B cell (primary cell): Measurements from ENCODE around the gene RIPOR1. TPM values are rescaled to one million over a fixed set of nuclear protein-coding genes. Genes with fewer than 3 reads are reported as not detected.

Experiments used
- ATAC-seq: fragments of 200-7000 bp; cut with Tn5 transposase; one replicate; pipeline ENCODE4 v1.10.0; 2021; ENCODE audit warnings: low read depth, mild to moderate bottlenecking, moderate number of reproducible peaks, moderate library complexity
- CTCF ChIA-PET: fragments of 350-600 bp; sonication (Branson Sonifier 250); formaldehyde crosslinking; loops from one replicate; lab custom pipeline; 2021; ENCODE audit warnings: antibody characterized with exemption, inconsistent platforms; lab: Charles Lee
- POLR2A ChIA-PET: fragments of 350-600 bp; sonication (Branson Sonifier 250); formaldehyde crosslinking; loops from one replicate; lab custom pipeline; 2021; ENCODE audit warnings: antibody characterized with exemption; lab: Charles Lee
- DNase-seq: peaks from one replicate; pipeline ENCODE4 v3.0.0; 2013
- H2AFZ ChIP-seq: 2 replicates; pipeline ENCODE4 v1.6.1; 2012; ENCODE audit warnings: mild to moderate bottlenecking, low read depth, low read length; ENCODE audit not compliant: insufficient read depth, poor library complexity, severe bottlenecking
- H3K27ac ChIP-seq, 2 donors: 1 replicate in 1 of 2; 2 replicates in 1 of 2; pipeline ENCODE4 v1.5.1; 2012 to 2013; ENCODE audit warnings: low read length in 2 of 2, mild to moderate bottlenecking in 2 of 2, moderate library complexity in 1 of 2
- H3K27me3 ChIP-seq, 4 experiments: fragments of 200-600 bp in 1 of 4; sonication (generic) in 1 of 4; replicated peaks in 1 of 4; 1 replicate in 2 of 4; 2 replicates in 2 of 4; pipeline versions ENCODE4 v1.6.1 to v1.7.0; 2013 to 2016; ENCODE audit warnings: low read length in 3 of 4, mild to moderate bottlenecking in 2 of 4, mixed read lengths in 1 of 4, moderate library complexity in 1 of 4; ENCODE audit not compliant: insufficient read depth in 4 of 4, control insufficient read depth in 3 of 4; ENCODE audit errors: control extremely low read depth in 1 of 4
- H3K36me3 ChIP-seq, 2 experiments: replicated peaks in 1 of 2; 1 replicate in 1 of 2; 2 replicates in 1 of 2; pipeline versions ENCODE4 v1.6.1 to v1.7.1; 2013; ENCODE audit warnings: low read length in 1 of 2; ENCODE audit not compliant: insufficient read depth in 2 of 2, control insufficient read depth in 1 of 2; ENCODE audit errors: control extremely low read depth in 1 of 2, extremely low read depth in 1 of 2
- H3K4me1 ChIP-seq, 2 donors: fragments of 200-600 bp in 1 of 2; sonication (generic) in 1 of 2; 1 replicate in 1 of 2; 2 replicates in 1 of 2; pipeline versions ENCODE4 v1.5.1 to v1.6.1; 2013 to 2017; ENCODE audit warnings: low read length in 2 of 2; ENCODE audit not compliant: control insufficient read depth in 2 of 2, insufficient read depth in 2 of 2
- H3K4me2 ChIP-seq: replicated peaks from 2 replicates; pipeline ENCODE3; 2012; ENCODE audit warnings: mild to moderate bottlenecking, low read depth, low read length; ENCODE audit not compliant: poor library complexity, severe bottlenecking
- H3K4me3 ChIP-seq, 5 experiments: fragments of 200-600 bp in 1 of 5; sonication (generic) in 1 of 5; 1 replicate in 3 of 5; 2 replicates in 2 of 5; pipeline versions ENCODE4 v1.5.1 to v1.7.0; 2011 to 2016; ENCODE audit warnings: low read length in 4 of 5, mild to moderate bottlenecking in 4 of 5, low read depth in 2 of 5, control low read depth in 1 of 5, moderate library complexity in 1 of 5; ENCODE audit not compliant: insufficient read depth in 1 of 5; ENCODE audit errors: control extremely low read depth in 1 of 5, extremely low read depth in 1 of 5
- H3K79me2 ChIP-seq: fragments of 200-600 bp; sonication (generic); one replicate; pipeline ENCODE4 v1.6.0; 2016; ENCODE audit warnings: low read length; ENCODE audit not compliant: control insufficient read depth, insufficient read depth
- H3K9ac ChIP-seq: fragments of 200-600 bp; sonication (generic); 2 replicates; pipeline ENCODE4 v1.6.1; 2017; ENCODE audit warnings: mild to moderate bottlenecking, low read length, moderate library complexity
- H3K9me3 ChIP-seq, 3 donors: one replicate each; pipeline versions ENCODE4 v1.6.1 to v1.7.1; 2013; ENCODE audit warnings: low read length in 2 of 3; ENCODE audit not compliant: control insufficient read depth in 2 of 3, insufficient read depth in 1 of 3; ENCODE audit errors: control extremely low read depth in 1 of 3
- H4K20me1 ChIP-seq: 2 replicates; pipeline ENCODE4 v1.6.0; 2012; ENCODE audit warnings: mild to moderate bottlenecking, low read length; ENCODE audit not compliant: insufficient read depth, control insufficient read depth, poor library complexity, severe bottlenecking
- H3K27ac Mint-ChIP-seq: one replicate; pipeline ENCODE4 v1.8.0; 2021; ENCODE audit warnings: mixed read lengths
- H3K27me3 Mint-ChIP-seq: one replicate; pipeline ENCODE4 v1.8.0; 2021; ENCODE audit warnings: mixed read lengths
- H3K4me1 Mint-ChIP-seq: one replicate; pipeline ENCODE4 v1.8.0; 2021; ENCODE audit warnings: mixed read lengths
- H3K4me3 Mint-ChIP-seq: one replicate; pipeline ENCODE4 v1.8.0; 2021; ENCODE audit warnings: mixed read lengths
- H3K9me3 Mint-ChIP-seq: one replicate; pipeline ENCODE4 v1.8.0; 2022; ENCODE audit warnings: mixed read lengths; ENCODE audit not compliant: insufficient read depth
- EZH2 ChIP-seq: IDR thresholded peaks from 2 replicates; pipeline ENCODE4 v1.6.1; 2012; ENCODE audit warnings: borderline replicate concordance, low read depth, mild to moderate bottlenecking, moderate library complexity, low read length; ENCODE audit not compliant: insufficient read depth, poor library complexity, severe bottlenecking
- WGBS: methylation state at CpG from one replicate; pipeline ENCODE4 v1.1.5; 2013; ENCODE audit warnings: missing lambda C conversion rate; ENCODE audit not compliant: insufficient coverage; 5-methylcytosine and 5-hydroxymethylcytosine counted together
- intact Hi-C: fragments of 100-400 bp; cut with micrococcal nuclease; formaldehyde crosslinking; loops from one replicate; pipeline ENCODE4 v1.10.0; 2022
- polyA plus RNA-seq: library from polyadenylated mRNA; depleted of rRNA; stranded (reverse); fragments of >200 nt; gene quantifications from 2 replicates; pipeline ENCODE4 v1.2.3, GENCODE V29; 2012
- total RNA-seq, 2 donors: library from RNA; stranded (reverse); fragments of 120-200 nt in 1 of 2; gene quantifications; 1 replicate in 1 of 2; 2 replicates in 1 of 2; pipeline versions ENCODE4 v1.2.3 to v1.2.4, GENCODE V29; 2013 to 2022
- TF ChIP-seq, protein P1 (sequence below): fragments of 200-600 bp; IDR thresholded peaks from one replicate; pipeline ENCODE4 v1.8.0; 2022; ENCODE audit warnings: antibody characterized with exemption, mild to moderate bottlenecking

Gene RIPOR1
- total and polyA plus RNA-seq, 2 donors (not counting 1 experiment from before 2014, with no cell fraction given), result 124 to 363 TPM

DNA sequence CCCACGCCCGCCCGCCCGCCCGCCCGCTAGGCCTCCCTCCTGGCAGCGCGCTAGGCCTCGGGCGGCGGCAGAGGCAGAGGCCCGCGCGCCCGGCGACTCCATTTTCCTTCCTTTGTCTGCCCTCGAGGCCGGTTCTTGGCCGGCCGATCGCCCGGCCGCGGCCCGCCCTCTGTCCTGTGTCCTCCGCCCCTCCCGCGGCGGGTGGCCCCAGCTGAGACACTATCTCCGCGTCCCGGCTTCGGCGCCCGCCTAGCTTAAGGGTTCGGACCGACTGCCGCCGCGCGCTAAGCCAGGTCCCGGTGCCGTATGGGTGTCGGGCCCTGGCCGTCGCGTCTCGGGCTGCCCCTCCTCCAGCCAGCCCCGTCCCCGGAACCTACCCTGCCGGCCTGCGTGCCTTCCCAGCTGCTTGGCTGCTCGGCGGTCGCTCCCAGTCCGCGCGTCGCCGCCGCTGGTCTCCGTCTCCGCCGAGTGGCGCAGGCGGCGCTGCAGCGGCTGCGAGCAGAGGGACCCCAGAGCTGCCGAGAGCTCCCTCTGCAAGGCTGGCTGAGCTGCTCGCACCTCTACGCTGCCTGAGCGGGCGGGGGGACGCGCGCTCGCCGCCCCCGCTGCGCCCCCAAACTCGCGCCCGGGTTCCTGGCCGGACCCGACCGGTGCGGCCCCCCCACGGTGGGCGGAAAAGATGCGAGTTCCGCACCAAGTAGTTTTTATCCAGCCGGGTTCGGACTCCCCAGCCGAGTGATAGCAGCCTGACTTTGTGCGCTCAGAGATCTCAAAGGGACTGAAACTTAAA lies 34.5 kb downstream of the RIPOR1 start:
- intact Hi-C loops, result loop anchor here (1.0 to 5.0 kb wide), 11 partner anchors 16 to 374 kb away; partner anchors contain the start of genes ATP6V0D1, NUTF2, PSMB10 and RANBP10
- no peak for TF ChIP-seq EZH2
- TF ChIP-seq, protein P1, sequence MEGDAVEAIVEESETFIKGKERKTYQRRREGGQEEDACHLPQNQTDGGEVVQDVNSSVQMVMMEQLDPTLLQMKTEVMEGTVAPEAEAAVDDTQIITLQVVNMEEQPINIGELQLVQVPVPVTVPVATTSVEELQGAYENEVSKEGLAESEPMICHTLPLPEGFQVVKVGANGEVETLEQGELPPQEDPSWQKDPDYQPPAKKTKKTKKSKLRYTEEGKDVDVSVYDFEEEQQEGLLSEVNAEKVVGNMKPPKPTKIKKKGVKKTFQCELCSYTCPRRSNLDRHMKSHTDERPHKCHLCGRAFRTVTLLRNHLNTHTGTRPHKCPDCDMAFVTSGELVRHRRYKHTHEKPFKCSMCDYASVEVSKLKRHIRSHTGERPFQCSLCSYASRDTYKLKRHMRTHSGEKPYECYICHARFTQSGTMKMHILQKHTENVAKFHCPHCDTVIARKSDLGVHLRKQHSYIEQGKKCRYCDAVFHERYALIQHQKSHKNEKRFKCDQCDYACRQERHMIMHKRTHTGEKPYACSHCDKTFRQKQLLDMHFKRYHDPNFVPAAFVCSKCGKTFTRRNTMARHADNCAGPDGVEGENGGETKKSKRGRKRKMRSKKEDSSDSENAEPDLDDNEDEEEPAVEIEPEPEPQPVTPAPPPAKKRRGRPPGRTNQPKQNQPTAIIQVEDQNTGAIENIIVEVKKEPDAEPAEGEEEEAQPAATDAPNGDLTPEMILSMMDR, result peak; percentile 27
- H3K4me2 ChIP-seq, result peak overlapping the region; percentile 86
- H3K4me3 ChIP-seq, result peak overlapping the region; percentile 75 to 97 (median 93)
- H3K4me3 Mint-ChIP-seq, result peak overlapping the region; percentile 86
- peak overlapping the region; percentile 98 for H3K9ac ChIP-seq
- DNase-seq (peak; percentile 88), ATAC-seq (peak; percentile 15)
- peaks cover 18% of the 10 kb centered on the region for H4K20me1 ChIP-seq
- peak overlapping the region; percentile 91 for H3K27ac Mint-ChIP-seq
- ChIA-PET CTCF (interaction anchor here (0.7 to 11.4 kb wide), 21 partner anchors 10 to 510 kb away, joined by 3 to 407 read pairs (median 8); partner anchors contain the start of genes ACD, ATP6V0D1, C16orf86 and CARMIL2), POLR2A (interaction anchor here (0.6 to 8.3 kb wide), 16 partner anchors 10 to 512 kb away, joined by 3 to 166 read pairs (median 6); partner anchors contain the start of genes ACD, ATP6V0D1, GFOD2 and RIPOR1)
- peaks cover 73% of the 10 kb centered on the region for H3K79me2 ChIP-seq
- no peaks in the 10 kb centered on the region for H3K9me3 ChIP-seq
- H3K27ac ChIP-seq, result peak overlapping the region; percentile 93 to 96
- peaks cover 45 to 63% of the 10 kb centered on the region in 2 donors for H3K4me1 ChIP-seq
- H3K27me3 Mint-ChIP-seq, result no peaks in the 10 kb centered on the region
- peak overlapping the region; percentile 87 for H2AFZ ChIP-seq
- peaks cover 0 to 8% of the 10 kb centered on the region in 2 experiments for H3K36me3 ChIP-seq
- no peaks in the 10 kb centered on the region for H3K9me3 Mint-ChIP-seq
- H3K27me3 ChIP-seq, result no peaks in the 10 kb centered on the region
- peaks cover 52% of the 10 kb centered on the region for H3K4me1 Mint-ChIP-seq
- under 1% methylated on average over 90 of the region's 96 CpGs for WGBS
